Stimulated activated CD4-positive, alpha-beta T cell treated with anti-CD3 and anti-CD28 coated beads, Interleukin-2, amount 100 ng/mL, for 48 hours (primary cell): ENCODE measurements around the gene OR51B5.
"Not testable (repeated sequence)": the region's sequence is repeated elsewhere in the genome, so short reads cannot be mapped to it uniquely, and the experiment has no call there.

Experiments used
- DNase-seq, 2 donors: peaks; one replicate each; pipeline ENCODE4 v3.0.0-alpha.2; 2020

The OR51B5 gene, protein sequence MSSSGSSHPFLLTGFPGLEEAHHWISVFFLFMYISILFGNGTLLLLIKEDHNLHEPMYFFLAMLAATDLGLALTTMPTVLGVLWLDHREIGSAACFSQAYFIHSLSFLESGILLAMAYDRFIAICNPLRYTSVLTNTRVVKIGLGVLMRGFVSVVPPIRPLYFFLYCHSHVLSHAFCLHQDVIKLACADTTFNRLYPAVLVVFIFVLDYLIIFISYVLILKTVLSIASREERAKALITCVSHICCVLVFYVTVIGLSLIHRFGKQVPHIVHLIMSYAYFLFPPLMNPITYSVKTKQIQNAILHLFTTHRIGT

DNA sequence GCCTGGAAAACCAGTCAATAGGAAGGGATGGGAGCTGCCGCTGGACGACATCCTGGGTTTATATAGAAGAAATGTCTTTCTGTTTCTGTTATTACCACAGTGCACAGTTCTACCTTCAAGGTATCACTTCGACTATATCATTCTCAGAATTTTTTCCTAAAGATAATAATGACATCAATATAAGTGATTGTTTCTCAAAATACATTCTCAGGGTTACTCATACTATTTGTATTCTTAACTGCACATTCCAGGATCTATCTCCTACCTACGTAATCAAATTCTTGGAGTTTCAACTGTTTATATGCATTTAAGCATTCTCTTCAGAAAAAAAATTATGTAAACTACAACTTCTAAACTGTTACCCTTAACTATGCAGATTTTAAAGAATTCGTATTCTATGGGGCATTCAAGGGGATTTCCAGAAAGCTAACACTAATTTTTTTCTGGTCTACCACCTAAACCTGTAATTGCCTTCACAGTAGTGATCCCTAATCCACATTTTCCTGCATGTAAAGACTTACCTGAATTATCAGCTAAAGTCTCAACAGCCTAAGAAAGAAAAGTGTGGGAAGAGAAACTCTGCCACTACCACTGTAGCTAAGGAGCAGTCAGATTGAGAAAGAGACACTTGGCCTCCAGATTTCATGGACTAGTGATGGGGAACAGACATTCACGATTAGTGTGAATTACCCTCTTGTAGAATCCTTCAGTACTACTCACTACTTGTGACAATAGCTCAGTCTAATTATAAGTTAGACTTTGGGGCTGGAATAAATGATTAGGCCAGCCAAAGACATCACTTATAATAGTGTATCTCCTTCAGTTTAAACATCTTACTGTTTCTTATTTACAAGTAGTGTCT, at the start of gene OR51B5:
Gene OR51B5, minus strand, starts transcription at position 51 of the 862 bp plus-strand sequence. Its CDS starts 0 bp downstream, at position 51.
- DNase-seq = no peak

DNA sequence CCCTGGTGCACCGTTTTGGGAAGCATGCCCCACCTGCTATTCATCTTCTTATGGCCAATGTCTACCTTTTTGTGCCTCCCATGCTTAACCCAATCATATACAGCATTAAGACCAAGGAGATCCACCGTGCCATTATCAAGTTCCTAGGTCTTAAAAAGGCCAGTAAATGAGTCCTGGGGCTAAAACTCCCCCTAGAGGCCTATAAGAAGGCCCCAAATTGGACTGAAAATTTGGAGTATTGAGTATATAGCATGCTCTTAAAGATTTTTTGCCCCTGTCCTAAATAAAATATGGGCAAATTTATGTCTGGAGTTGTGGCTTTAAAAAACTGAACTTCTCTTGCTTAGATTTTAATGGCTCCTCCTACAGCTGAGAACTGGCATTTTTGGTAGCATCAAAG, 46.9 kb upstream of the OR51B5 start:
- no peak for DNase-seq

DNA sequence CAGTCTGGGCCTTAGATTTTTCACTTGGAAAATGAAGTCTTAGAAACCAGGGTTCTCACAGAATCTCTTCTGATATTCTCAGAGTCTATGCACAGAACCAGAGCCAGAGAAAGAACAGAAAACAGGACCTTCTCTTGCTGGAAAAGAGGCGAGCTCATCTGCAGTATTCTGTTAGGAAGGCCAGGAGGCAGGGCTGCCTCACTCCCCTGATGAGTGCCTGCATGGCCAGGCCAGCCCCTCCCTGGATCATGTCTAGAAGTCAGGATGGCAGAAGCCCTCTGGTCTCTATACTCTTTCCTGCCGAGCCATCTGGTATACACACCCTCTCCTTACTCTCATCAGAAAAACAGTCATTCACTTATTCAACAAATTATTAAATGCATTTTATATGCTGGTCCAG, 41.0 kb upstream of the OR51B5 start:
- no peak for DNase-seq

DNA sequence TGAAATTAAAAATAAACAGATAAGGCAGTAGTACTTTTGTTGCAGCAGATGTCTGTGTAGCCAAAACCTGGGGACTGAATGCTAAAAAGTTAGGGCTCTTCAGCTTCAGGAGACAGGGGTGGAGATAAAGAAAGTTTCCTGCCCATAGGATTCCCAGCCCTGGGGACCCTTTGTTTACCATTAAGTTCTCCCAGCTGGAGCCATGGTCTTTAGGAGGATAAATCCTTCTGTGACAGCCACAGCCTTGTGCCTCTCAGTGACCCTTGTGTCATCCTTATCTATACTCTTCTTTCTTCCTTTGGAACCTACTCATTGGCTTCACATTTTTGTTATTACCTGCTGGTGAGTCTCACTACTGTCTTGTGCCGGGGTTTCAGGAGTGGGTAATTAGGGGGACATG, 40.3 kb upstream of the OR51B5 start, which contains the start of gene OR51M1:
Gene OR51M1, plus strand, starts transcription at position 237 of the 400 bp plus-strand sequence. CDS start 5,587 bp downstream, outside the sequence.
- DNase-seq = no peak

DNA sequence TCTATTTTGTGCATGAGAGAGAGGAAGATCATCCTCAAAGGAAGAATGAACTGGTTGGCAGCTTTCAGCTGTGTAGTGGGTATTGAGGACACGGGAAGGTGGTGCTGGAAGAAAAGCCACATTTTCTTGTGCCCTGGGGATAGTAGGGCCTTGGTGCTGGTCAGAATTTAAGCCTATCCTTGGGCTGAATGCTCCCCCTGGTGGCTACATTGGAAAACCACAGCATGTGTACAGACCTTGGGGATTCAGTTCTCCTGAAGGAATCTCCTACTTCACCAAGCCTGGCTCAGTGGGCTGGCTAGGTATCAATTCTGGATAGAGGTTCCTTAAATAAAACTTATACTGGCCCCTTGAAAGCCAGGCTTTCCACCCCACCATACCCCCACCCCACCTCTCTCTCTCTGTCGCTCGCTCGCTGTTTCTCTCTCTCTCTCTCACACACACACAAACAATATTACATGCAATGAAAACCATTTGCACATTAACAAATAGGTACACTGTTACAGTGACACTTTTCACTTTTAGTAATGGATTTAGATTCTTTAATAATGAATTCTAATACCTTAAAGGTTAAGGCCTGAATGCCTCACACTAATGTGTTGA, 37.5 kb upstream of the OR51B5 start:
- peak; percentile 13 to 19 for DNase-seq

DNA sequence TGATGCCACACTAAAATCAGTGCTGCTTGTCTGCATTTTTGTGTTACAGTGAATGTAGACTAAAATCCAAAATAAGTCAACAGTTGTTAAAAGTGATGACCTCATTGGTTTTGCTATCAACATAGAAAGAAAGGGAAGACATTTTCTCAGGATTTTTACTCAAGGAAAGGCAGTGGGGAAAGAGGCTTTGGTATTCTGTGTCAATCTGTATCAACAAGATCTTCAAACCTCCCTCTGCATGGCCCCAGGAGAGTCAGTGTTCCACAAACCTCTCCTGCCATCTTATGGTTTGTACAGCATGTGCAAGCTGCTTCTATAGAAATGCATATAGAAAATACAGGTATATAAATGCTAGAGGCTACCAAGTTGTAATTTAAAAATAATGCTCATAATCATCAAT, 26.5 kb upstream of the OR51B5 start:
- no peak for DNase-seq

DNA sequence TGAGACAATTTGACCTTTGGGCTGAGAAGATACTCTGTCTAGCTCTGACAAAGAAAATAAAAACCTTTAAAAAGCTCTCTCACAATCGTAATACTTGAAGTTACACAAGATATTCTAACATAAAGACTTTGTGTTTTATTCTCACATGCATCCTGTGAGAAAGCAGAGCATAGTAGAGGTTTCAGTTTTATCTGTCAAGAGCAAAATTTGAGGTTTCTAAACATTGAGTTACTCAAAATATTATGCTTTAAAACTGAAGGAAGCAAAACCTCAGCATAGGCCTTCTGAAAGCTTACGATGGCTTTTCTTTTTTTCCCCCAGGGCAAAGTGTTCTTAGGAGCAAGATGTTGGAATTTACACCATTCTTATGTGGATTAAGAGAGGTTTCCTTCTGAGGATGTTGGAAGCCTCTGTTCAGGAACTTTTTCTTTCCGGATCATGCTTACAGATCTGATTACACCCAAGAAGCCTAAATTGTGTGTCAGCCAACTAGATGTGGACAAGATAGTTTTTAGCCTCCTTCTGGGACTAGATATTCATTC, 25.2 kb upstream of the OR51B5 start:
- DNase-seq = no peak

DNA sequence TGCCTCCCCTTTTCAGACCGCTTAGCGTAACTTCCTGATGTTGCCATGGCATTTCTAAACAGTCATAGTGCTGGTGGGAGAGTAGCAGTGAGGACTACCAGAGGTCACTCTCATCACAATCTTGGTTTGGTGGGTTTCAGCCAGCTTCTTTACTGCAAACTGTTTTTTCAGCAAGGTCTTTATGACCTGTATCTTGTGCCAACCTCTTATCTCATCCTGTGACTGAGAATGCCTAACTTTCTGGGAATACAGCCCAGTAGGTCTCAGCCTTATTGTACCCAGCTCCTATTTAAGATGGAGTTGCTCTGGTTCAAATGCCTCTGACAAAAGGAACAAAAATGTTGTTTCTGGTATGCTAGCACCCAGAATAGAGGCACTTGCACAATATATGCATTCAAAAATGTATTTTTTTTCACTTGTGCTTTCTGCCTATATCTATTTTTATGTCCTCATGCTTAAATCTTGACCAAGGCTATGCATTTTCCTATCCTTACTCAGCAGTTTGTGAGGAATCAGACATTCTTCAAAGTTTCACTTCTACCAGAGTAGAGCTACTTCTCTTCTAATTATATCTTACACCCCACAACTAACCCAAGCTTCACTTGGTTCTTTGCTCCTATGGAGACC, 24.2 kb upstream of the OR51B5 start:
- DNase-seq = no peak

DNA sequence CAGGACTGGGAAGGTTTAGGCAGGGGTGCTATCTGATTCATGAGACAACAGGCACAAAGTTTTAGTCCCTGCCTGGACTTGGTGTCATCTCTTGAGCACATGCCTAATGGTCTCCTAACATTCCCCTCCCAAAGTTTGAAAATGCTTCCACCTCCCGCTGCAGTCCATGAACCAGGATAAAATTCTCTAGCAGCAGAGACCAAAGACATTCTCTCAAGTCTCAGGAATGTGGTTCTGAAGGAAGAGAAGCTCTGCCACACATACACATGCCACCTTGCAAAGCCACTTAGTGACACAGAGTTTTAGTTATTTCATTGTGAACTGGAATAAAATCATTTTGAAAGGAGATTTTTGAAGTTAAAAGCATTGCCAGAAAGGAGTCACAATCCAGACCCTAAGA, 23.5 kb upstream of the OR51B5 start:
- no peak for DNase-seq

DNA sequence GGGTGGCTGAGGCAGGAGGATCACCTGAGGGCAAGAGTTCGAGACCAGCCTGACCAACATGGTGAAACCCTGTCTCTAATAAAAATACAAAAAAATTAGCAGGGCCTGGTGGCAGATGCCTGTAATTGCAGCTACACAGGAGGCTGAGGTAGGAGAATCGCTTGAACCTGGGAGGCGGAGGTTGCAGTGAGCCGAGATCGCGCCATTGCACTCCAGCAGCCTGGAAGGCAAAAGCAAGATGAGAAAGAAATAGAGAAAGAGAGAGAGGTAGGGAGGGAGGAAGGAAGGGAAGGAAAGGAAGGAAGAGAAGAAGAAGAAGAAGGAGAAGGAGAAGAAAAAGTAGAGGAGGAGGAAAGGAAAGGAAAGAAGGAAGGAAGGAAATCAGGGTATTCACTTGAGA, 23.0 kb upstream of the OR51B5 start:
- not testable (repeated sequence) for DNase-seq

DNA sequence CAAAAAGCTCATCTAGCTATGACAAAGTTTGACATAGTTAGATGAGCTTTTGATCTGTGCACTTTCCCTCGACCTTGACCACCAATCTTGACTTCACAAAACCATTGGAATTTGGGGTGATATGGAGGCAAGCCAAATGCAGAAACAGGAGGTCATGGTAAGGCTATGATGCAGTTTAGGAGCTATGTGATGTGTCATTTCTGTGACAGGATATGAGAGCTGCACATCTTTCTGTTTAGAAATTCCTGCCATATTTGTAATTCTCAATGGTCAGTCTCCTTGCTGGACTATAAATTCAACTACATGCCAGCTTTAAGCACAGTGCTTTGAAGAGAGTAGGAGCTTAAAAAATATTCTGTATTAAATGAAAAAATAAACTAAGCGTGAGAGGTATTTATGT, 20.9 kb upstream of the OR51B5 start:
- no peak for DNase-seq

DNA sequence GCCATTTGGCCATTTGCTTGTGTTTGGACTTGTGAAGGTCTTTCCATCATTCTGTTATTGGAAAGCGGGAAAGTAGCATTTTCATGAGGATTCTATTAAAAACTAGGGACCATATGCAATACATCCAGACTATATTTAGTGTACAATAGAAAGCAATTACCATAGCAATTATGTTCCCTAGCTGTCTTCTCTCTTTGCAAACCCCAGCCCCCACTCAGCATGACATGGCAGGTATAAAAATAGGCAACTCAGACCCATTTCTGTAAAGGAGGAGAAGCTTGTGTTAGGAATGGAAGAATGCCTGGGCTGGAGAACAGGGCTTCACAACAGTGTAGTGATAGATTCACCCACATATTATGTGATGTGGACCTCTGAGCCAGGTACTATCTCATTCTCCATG, 20.4 kb upstream of the OR51B5 start:
- no peak for DNase-seq

DNA sequence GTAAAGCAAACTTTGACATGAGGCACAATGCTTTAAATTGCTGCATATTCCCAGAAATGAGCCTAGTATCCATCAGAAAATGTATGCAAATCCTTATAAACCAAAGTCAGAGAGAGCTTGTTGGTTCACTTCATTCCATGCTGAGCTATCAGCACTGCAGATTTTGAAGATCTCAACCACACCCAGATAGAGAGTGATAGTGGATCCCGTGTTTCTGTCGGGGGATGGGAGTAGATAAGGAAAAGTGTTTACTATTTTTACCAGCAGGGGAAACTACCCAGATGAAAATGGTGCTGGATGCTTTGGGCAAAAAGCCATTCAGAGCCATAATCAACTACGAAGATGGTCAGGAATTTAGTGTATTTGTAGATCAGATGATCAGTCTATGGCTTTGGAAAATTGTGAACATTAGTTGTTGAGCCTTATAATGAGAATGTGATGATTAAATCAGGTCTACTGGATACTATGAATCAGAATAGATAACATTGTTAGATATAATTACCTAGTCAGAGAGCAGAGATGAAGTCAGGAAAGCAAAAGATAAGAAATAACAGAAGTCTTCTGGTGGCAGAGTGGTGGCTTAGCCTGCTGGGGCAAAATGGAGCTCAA, 18.8 kb upstream of the OR51B5 start:
- DNase-seq = no peak

DNA sequence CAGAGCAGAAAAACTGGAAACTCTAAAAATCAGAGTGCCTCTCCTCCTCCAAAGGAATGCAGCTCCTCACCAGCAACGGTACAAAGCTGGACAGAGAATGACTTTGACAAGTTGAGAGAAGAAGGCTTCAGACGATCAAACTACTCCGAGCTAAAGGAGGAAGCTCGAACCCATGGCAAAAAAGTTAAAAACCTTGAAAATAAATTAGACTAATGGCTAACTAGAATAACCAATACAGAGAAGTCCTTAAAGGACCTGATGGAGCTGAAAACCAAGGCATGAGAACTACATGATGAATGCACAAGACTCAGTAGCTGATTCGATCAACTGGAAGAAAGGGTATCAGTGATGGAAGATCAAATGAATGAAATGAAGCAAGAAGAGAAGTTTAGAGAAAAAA, 12.7 kb upstream of the OR51B5 start:
- not testable (repeated sequence) for DNase-seq

DNA sequence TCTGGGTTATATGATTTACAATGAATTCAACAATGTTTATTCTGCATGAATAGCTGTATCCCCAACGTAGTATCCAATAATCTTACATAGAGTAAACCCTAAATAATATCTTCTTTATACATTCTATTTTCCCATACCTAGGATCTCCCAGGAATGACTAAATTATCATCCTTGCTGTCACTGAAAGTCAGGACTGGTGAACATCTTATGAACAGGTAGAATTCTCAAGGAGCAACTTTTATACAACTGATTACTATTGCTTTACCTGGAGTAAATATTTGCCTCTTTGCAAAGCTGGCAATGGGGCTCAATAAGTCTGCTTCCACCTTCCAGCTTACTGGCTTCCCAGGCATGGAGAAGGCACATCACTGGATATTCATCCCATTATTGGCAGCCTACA, 7.9 kb upstream of the OR51B5 start, which contains the start of gene OR51B6:
Gene OR51B6, plus strand, starts transcription at position 301 of the 400 bp plus-strand sequence. Its CDS starts 0 bp downstream, at position 301.
- no peak for DNase-seq

DNA sequence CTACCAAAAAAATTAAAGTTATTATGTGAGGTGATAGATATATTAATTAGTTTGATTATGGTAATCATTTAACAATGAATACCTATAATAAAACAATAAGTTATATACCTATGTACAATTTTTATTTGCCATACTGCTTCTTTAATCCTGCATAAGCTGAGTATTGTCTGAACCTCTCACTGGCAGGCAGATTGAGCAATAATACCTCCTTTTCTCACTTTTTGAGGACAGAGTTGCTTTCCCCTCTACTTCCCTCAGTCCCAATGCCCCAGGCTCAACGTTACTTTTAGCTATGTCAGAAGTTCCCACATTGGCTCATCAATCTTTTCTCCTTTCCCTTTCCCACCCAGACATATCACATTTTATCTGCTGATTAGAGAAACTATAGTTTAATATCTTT, 6.2 kb upstream of the OR51B5 start:
- no peak for DNase-seq

DNA sequence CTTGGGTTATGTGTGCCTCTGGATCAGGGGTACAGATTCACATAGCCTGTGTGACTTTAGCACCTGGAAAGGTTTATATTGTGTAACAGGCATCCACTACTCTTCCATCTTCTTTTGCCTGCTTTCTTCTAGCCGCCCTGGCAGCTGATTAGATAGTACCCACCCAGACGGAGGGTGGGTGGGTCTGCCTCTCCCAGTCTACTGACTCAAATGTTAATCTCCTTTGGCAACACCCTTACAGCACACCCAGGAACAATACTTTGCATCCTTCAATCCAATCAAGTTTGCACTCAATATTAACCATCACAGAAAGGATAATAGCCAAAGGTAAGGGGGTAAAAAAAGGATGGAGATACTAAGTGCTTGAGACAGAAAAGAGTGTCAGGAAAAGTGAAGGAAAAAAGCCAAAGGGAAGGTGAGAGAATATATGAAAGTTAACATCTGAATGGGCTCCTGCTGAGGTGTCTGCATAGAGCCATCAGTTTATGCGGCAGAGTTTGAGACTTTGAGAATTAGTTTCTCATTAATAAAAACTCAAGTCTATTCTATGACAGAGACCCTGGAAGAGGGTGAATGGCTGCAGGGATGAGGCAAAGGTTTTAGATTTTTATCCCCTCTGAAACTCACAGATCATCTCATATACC, 5.3 kb upstream of the OR51B5 start:
- no peak for DNase-seq

DNA sequence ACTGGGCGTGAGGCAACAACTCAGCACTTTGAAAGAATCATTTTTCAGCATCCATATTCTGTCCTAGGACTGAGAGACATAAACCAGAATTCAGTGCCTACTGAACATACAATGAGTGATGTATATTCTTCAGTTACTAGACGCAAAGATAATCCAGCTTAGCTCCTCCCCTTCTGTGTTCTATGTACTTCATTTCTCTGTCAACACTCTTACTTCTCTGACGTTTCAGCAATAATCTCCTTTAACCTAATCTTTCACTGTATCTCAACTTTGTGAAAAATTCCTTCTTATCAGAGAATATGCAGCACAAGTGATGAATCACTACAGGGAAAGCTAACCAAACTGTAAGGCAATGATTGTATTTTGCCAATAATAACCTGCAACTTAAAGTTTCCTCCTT, 2.5 kb upstream of the OR51B5 start:
- no peak for DNase-seq

DNA sequence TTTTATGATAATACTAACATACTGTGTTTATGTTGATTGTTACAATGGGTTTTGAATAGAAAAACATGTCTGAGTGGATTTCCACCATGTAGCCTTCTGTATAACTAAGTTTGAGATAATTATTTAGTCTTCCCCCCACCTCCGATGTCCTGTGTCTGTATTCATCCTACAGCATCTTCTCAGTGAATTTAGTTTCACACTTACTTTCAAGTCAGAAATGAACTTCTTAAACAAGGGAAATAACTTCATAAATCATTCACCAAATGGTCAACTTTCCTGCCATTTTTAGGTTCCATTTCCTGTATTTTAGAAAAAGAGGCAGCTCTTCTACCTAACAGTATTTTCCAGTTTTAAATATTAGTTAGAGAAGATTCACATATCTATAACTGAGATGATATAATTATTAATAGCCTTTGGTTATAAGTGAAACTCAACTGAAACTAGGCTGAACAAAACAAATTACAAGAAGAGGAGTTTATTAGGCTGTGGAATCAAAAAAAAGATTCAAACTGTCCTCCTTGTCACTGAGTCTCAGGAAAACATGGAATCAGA, 3.5 kb downstream of the OR51B5 start:
- no peak for DNase-seq

DNA sequence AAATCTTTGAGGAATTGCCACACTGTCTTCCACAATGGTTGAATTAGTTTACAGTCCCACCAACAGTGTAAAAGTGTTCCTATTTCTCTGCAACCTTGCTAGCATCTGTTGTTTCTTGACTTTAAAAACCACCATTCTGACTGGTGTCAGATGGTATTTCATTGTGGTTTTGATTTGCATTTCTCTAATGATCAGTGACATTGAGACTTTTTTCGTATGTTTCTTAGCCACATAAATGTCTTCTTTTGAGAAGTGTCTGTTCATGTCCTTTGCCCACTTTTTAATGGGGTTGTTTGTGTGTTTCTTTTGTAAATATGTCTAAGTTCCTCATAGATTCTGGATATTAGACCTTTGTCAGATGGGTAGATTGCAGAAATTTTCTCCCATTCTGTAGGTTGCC, 6.1 kb downstream of the OR51B5 start:
- not testable (repeated sequence) for DNase-seq

DNA sequence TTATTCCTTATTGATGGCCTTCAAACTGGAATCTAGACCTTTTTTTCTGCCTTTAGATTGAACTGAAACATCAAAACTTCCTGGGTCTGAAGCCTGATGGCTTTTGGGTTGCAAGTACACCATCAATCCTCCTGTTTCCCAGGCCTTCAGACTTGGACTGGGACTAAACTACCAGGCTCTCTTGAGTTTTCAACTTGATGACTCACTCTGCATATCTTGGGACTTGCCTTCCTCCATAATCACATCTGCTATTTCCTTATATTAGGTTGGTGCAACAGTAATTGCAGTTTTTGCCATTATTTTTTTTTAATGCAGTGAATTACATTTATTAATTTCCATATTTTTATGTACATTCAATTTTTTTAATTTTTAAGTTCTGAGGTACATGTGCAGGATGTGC, 7.0 kb downstream of the OR51B5 start:
- no peak for DNase-seq

DNA sequence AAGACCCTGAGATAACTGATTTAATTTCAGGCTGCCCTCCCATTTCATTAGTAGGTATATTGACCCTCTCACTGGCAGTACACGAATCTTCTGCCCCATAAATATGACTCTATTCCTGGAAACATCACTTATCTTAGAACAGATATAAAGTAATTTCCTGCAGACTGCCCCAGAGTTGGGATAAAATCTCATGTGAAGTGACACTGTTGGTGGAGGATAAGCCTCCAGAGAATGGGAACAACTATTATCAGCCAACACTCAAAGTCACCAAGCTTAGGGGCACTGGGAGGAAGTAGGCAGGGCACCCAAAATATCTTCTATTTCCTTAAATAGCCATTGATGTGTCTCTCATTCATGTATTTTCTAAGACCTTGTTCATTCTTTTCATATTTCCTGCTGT, 8.2 kb downstream of the OR51B5 start:
- no peak for DNase-seq
